SJSA1 (cell line): Measurements from ENCODE around the gene CPSF3. TPM values are rescaled to one million over a fixed set of nuclear protein-coding genes. Genes with fewer than 3 reads are reported as not detected.
A peak's percentile ranks its signal among the peaks of the same experiment; 100 is the strongest.

Experiments
- DNase-seq, 2 experiments: peaks; one replicate each; pipeline ENCODE4 v3.0.0-alpha.2; 2015 to 2020; ENCODE audit warnings: low spot score in 2 of 2, low read depth in 1 of 2
- H3K27ac ChIP-seq: fragments of 250-450 bp; sonication (Bioruptor Pico); 2 replicates; pipeline ENCODE4 v1.5.1; 2020; ENCODE audit warnings: mild to moderate bottlenecking, moderate library complexity
- H3K27me3 ChIP-seq: fragments of 250-450 bp; sonication (Bioruptor Pico); replicated peaks from 2 replicates; pipeline ENCODE4 v1.5.1; 2020; ENCODE audit warnings: mild to moderate bottlenecking, moderate library complexity
- H3K36me3 ChIP-seq: fragments of 250-450 bp; sonication (Bioruptor Pico); 2 replicates; pipeline ENCODE4 v1.5.1; 2020; ENCODE audit warnings: mild to moderate bottlenecking
- H3K4me1 ChIP-seq: fragments of 250-450 bp; sonication (Bioruptor Pico); replicated peaks from 2 replicates; pipeline ENCODE4 v1.6.1; 2021; ENCODE audit warnings: mild to moderate bottlenecking
- H3K4me3 ChIP-seq: fragments of 250-450 bp; sonication (Bioruptor Pico); 2 replicates; pipeline ENCODE4 v1.5.1; 2020; ENCODE audit warnings: mild to moderate bottlenecking
- H3K9me3 ChIP-seq: fragments of 250-450 bp; sonication (Bioruptor Pico); replicated peaks from 2 replicates; pipeline ENCODE4 v1.5.1; 2020; ENCODE audit warnings: mild to moderate bottlenecking
- total RNA-seq: library from RNA; depleted of rRNA; stranded (reverse); fragments of >200 nt; shearing (Covaris generic); gene quantifications from 2 replicates; pipeline ENCODE4 v1.2.3, GENCODE V29; 2014; rRNA removed

Gene CPSF3
- 52.6 and 120 TPM in 2 replicates for total RNA-seq

DNA sequence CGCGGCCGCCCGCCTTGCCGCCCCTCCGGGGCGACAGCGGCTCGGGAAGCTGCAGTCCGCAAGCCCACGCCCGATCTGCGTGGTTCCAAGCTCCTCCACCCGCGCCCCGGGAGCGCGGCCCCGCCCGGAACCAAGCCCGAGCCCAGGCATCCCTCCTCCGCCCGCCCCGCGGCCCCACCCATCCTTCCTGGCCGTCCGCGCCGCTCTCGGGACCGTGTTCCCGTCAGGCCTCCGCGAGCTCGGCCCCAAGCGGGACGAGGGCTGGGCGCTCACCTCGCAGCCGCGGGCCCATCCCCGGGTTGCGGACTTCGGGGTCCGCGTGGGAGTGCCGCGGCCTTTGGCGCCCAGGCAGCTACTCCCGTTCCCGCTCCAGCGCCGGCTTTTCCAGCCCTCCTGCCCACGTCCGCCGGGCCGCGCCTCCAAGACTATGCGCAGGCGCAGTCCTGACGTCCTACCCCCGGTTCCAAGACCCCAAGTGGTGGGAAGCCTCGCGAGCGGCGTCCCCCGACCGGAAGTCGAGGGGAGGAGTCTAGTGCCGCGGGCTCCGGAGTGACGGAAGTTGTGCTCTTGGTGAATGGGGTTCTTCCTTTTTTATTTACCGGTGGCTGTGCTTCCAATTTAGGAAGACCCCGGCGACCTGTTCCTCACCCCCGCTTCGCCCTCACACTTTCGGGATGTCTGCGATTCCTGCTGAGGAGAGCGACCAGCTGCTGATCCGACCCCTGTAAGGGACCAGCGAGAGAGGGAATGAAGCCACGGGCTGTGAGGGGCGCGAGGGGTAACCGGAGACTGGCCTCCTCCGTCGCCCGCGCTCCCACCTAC lies at the start of gene CPSF3, which contains the start of gene ITGB1BP1:
CPSF3 (plus strand) TSS at position 555 of the 822 bp plus-strand sequence; CDS start at position 675, 120 bp downstream.
ITGB1BP1 (minus strand) TSS at position 429 of the 822 bp plus-strand sequence. CDS start 4,831 bp downstream, outside the sequence.
- H3K27me3 ChIP-seq = no peaks in the 10 kb centered on the region
- peak within 1 kb of the TSS; percentile 83 for H3K4me3 ChIP-seq
- H3K9me3 ChIP-seq = no peaks in the 10 kb centered on the region
- peak; percentile 97 to 99 for DNase-seq
- peaks cover 15% of the 10 kb centered on the region for H3K4me1 ChIP-seq
- H3K36me3 ChIP-seq = peaks cover 15% of the 10 kb centered on the region
- H3K27ac ChIP-seq = peak within 1 kb of the TSS; percentile 64

DNA sequence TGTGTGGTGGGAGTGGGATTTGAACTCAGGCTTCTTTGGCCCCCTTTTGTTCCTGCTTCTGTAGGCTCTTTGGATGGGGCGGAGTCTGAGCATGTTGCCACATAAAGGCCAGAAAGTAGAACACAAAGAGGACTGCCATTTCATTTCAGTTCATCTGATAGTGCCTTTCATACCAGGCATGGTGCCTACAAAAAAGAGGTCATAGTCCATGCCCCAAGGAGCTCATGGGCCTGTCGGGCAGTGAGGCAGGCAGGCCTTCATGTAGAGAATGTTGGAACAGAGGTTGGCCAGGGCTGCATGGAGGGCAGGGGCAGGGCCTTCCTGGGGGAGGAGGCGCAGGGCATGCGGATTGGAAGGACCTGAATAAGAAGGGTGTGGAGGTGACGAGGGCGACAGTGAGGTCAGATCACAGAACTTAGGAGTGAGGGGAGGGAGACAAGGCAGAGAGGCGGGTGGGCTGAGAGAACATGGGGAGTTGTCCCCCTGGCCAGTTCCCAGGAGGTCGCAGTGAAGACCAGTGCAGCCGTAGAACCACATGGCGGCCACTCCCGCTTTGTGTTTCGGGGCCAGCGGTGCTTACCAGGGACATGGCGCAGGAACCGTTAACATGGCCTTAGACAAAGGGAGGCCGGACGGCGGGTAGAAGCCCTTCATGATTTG lies 49.3 kb upstream of the CPSF3 start:
- Histone ChIP-seq H3K4me3 (no peak overlapping the region), H3K36me3 (peaks cover 33% of the 10 kb centered on the region), H3K27ac (no peak overlapping the region), H3K4me1 (peaks cover 20% of the 10 kb centered on the region), H3K9me3 (no peaks in the 10 kb centered on the region), H3K27me3 (no peaks in the 10 kb centered on the region)
- no peak for DNase-seq

DNA sequence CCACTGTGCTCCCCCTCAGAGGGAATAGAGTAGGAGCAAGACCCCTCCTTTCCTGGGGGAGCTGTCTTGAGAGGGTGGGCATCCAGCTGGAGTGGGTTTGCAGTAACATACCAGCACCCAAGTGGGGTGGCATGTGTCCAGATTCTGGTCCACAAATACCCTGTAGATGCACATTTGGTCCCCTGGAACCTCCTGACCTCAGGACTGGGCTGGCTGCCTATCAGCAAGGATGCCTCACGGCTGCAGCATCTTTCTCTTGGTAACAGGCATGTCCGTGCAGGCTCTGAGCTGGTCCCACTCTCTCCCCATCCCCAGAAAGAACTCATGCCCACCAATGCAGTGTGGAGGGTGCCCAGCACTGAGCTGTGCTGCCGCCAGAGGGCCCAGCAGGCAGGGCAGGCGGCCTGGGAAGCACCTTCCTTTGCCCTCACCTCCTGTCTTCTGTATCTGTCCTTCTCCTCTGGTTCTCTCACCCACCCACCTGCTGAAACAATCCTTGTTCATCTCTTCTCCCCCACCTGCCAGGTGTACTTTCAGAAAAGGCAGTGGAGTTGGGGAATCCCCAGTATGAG lies 47.5 kb upstream of the CPSF3 start:
- Histone ChIP-seq H3K27me3 (no peaks in the 10 kb centered on the region), H3K4me1 (peaks cover 28% of the 10 kb centered on the region), H3K9me3 (no peaks in the 10 kb centered on the region), H3K36me3 (peaks cover 29% of the 10 kb centered on the region), H3K4me3 (no peak overlapping the region), H3K27ac (no peak overlapping the region)
- no peak for DNase-seq

DNA sequence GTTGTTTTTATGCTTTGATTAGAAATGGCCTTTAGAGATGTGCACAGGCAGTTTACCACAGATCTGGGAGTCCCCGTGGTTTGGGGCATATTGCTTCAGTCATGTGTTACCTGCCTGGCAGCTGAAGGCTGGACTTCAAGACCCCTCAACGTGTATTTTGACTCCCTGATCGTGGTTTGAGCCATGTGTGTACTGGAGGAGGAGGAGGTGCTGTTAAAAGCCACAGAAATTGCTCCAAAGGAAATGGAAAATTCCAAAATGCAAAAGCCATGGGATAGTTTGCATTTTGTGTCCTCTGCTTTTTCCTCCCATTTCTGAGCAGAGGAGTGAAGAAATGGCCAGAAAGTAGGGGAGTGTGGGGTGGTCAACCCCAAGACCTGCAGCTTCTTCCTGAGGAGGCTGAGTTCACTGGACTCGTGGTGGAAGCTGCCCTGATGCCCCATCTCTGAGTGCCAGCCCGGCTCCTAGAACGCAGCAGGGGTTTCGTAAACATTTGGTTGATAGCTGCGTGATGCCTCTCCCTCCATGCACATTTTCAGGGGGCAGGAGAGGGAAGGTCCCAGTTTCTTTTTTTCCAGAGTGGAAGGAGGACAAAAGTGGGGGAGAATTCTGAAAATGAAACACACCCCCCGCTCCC lies 45.9 kb upstream of the CPSF3 start:
- Histone ChIP-seq H3K36me3 (peaks cover 34% of the 10 kb centered on the region), H3K27ac (peak overlapping the region; percentile 20), H3K9me3 (no peaks in the 10 kb centered on the region), H3K4me3 (no peak overlapping the region), H3K4me1 (peaks cover 36% of the 10 kb centered on the region), H3K27me3 (no peaks in the 10 kb centered on the region)
- DNase-seq = no peak

DNA sequence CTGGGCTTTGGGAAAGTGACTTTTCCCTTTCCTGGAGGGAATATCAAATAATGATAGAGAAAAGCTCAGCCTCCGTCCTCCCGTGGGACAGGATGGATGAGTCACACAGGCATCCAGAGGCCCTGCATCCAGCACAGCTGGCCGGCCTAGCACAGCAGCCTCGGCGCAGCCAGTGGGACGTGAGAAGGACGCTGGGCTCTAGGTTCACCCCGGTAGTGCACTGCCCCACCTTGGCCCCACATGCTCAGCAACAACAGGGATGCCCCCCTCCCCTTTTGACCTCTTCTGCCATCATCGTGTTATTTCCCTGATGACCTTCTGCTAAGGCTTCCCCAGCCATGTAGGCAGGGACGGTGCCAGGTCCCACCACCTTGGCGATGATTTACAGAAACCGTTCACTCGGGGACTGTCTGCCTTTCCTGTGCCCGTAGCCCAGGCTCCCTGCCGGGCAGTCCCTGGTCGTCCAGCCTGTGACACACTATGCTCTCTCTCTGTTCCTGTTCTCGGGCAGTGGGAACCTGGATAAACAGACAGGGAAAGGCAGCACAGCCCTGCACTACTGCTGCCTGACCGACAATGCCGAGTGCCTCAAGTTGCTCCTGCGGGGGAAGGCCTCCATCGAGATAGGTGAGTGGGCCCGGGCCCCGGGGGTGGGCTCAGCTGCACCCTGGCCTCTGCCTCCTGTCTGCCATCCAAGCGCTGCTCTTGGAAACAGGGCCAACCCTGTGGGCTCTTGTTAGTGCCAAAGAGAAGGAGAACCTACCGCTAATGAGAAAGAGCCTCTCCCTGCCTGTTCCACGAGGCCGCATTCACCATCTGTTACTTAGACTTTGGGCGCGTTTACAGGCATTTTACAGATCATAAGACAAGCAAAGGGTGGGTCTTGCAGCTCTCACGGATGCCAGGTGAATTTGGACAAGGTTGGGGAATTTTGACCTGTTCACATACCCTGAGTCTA lies 44.7 kb upstream of the CPSF3 start:
- Histone ChIP-seq H3K9me3 (no peaks in the 10 kb centered on the region), H3K4me1 (peaks cover 36% of the 10 kb centered on the region), H3K36me3 (peaks cover 42% of the 10 kb centered on the region), H3K27me3 (no peaks in the 10 kb centered on the region), H3K27ac (peak overlapping the region; percentile 20), H3K4me3 (no peak overlapping the region)
- DNase-seq = peak; percentile 54 to 75

DNA sequence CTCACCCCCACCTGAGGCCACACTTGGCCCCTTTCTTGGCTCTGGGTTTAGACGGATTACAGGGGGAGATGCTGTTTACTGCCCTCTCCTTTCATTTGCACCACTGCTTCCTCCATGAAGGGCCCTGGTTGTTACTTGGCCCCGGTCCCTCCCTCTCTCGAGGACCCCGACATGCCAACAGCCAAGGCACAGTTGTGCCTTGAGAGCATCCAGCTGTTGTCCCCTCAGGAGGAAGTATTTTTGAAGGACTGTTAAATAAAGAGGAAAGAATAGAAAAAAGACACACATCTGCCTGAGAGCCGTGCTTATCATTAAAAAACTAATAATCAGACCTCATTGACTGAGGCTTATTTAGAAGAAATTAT lies 44.1 kb upstream of the CPSF3 start:
- peaks cover 36% of the 10 kb centered on the region for H3K4me1 ChIP-seq
- H3K36me3 ChIP-seq = peaks cover 35% of the 10 kb centered on the region
- DNase-seq = no peak
- H3K27ac ChIP-seq = no peak overlapping the region
- no peaks in the 10 kb centered on the region for H3K9me3 ChIP-seq
- H3K4me3 ChIP-seq = no peak overlapping the region
- H3K27me3 ChIP-seq = no peaks in the 10 kb centered on the region

DNA sequence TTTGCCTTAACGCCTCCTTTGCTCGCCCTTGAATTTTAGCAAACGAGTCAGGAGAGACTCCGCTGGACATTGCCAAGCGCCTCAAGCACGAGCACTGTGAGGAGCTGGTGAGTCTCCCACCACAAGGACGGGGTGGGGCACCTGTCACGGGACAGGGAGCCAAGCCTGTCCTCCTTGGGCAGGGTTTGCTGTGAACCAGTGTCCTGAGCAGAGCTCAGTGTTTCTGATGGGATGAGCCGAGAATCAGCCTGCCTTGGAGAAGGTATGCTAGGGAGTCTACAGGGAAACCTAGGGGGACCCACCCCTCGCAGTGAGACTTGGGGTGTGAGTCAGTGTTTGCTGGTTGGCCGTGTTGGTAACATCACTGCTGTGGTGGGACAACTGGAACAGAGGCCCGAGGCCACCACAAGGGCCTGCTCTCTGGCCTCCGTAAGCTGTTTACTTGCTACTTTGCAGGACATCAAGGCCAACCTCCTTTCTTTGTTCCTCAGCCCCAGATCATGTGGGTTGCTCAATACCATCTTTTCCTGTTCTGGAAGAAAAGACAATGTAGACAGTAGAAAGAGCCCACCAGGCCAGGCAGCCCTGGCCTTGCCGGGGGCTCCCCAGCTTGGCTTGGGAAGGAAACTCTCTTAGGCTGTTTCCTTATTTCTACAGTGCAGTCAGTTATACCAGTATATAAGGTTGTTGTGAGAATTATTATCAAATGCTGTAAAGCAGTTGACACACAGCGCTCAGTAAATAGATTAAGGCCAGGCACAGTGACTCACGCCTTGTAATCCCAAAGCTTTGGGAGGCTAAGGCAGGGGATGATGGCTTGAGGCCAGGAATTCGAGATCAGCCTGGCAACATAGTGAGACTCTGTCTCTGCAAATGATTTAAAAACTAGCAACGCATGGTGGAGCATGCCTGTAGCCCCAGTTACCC lies 42.5 kb upstream of the CPSF3 start:
- H3K36me3 ChIP-seq = peaks cover 44% of the 10 kb centered on the region
- DNase-seq = peak; percentile 82 to 83
- H3K4me3 ChIP-seq = no peak overlapping the region
- peak overlapping the region; percentile 80 for H3K27ac ChIP-seq
- H3K9me3 ChIP-seq = no peaks in the 10 kb centered on the region
- no peaks in the 10 kb centered on the region for H3K27me3 ChIP-seq
- peaks cover 36% of the 10 kb centered on the region for H3K4me1 ChIP-seq

DNA sequence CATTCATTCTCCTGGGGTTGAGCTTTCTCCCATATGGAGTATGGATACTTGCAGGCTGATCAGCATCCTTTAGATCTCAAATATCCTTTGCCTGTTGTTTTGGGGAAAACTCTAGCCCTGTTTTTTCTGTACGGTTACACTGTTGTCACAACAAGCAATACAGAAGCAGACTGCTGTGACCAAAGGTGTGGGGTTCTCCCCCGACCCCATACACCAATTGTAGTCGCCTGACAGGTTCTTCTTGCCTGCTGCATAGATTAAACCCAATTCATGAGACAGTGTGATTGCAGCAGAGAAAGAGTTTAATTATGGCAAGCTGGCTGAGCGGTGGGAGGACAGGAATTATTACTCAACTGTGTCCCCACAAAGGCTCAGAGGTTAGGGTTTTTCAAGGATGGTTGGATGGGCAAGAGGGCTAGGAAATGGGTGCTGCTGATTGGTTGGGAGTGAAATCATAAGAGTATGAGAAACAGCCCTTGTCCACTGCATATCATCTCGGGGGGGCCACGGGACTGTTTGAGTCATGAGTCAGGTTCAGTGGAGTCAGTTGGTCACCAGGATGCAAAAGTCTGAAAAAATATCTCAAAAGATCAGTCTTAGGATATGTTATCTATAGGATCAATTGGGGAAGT lies 40.7 kb upstream of the CPSF3 start:
- Histone ChIP-seq H3K27me3 (no peaks in the 10 kb centered on the region), H3K4me1 (peaks cover 29% of the 10 kb centered on the region), H3K27ac (no peak overlapping the region), H3K9me3 (no peaks in the 10 kb centered on the region), H3K4me3 (no peak overlapping the region), H3K36me3 (peaks cover 44% of the 10 kb centered on the region)
- DNase-seq = no peak

DNA sequence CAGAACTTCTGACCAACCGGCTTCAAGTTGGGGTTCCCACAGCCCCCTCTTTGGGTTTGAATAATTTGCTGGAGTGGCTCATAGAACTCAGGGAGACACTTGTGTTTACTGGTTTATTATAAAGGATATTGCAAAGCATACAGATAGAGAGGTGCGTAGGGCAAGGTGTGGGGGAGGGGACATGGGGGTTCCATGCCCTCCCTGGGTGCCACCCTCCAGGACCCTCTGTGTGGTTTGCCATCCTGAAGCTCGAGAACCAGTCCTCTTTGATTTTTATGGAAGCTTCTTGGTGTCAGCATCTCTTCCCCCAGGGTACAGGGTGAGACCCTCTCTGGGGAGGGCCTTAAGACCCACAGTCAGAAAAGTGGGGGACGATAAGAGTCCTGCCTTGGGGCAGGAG lies 38.9 kb upstream of the CPSF3 start:
- DNase-seq = no peak
- Histone ChIP-seq H3K9me3 (no peaks in the 10 kb centered on the region), H3K27ac (no peak overlapping the region), H3K27me3 (no peaks in the 10 kb centered on the region), H3K4me1 (peaks cover 17% of the 10 kb centered on the region), H3K4me3 (no peak overlapping the region), H3K36me3 (peaks cover 47% of the 10 kb centered on the region)

DNA sequence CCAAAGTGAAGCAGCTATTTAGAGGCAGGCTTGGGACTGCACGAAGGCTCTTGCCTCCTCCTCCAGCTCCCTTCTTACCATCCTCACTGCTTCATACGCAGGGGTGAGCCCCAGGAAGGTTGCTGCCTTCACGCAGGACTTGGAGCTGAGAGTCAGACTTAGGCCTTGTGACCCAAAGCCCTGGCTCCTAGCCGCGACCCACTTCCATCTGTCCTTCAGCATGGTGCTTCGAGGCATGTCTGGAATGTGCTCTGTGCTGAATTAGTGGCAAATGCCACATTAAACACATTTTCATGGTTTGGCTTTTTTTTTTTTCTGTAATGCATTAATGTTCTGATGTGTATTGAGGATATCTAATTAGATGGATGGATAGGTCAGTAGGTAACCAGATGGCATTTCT lies 37.6 kb upstream of the CPSF3 start:
- DNase-seq = no peak
- Histone ChIP-seq H3K9me3 (no peaks in the 10 kb centered on the region), H3K4me1 (peaks cover 9% of the 10 kb centered on the region), H3K27me3 (no peaks in the 10 kb centered on the region), H3K27ac (no peak overlapping the region), H3K4me3 (no peak overlapping the region), H3K36me3 (peaks cover 60% of the 10 kb centered on the region)

DNA sequence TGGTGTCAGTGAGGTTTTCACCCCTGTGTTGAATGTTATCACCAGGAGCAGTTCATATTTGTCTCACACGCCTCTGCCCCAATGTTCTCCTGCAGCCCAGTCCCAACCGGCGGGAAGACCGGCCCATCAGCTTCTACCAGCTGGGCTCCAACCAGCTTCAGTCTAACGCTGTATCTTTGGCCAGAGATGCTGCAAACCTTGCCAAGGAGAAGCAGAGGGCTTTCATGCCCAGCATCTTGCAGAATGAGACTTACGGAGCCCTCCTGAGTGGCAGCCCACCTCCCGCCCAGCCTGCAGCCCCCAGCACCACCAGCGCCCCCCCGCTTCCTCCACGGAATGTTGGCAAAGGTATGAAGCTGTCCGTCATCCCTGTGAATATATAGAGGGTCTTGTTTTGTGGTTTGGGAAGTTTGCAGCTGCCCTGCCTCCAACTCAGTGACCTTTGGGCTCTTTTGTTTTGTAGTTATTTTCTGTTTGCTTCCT lies 35.2 kb upstream of the CPSF3 start:
- no peaks in the 10 kb centered on the region for H3K9me3 ChIP-seq
- peaks cover 56% of the 10 kb centered on the region for H3K36me3 ChIP-seq
- H3K27ac ChIP-seq = no peak overlapping the region

More for the DNA sequence above, 35.2 kb upstream of the CPSF3 start:
- Histone ChIP-seq H3K27me3 (no peaks in the 10 kb centered on the region), H3K4me1 (no peaks in the 10 kb centered on the region), H3K4me3 (no peak overlapping the region)
- no peak for DNase-seq
